ENCODE measurements around the gene ADAM10. TPM values are rescaled to one million over a fixed set of nuclear protein-coding genes. Genes with fewer than 3 reads are reported as not detected.
"Not testable (repeated sequence)": the region's sequence is repeated elsewhere in the genome, so short reads cannot be mapped to it uniquely, and the experiment has no call there.

ADAM10 gene
- polyA plus RNA-seq, 4 donors, result 141 to 284 (median 240) TPM

- no peak for DNase-seq (ENCODE audit: low read depth in 4 of 4, low spot score in 3 of 4)
These were observed 70.8 kb downstream of the ADAM10 start for GRCh38 chr15:58678683-58679082.

- no peak for DNase-seq (ENCODE audit: low read depth in 4 of 4, low spot score in 3 of 4)
These were observed 72.1 kb downstream of the ADAM10 start for GRCh38 chr15:58677426-58677825.

GRCh38 chr15:58676766-58677165, 72.7 kb downstream of the ADAM10 start:
- no peak for DNase-seq (ENCODE audit: low read depth in 4 of 4, low spot score in 3 of 4)

- no peak for DNase-seq (ENCODE audit: low read depth in 4 of 4, low spot score in 3 of 4)
These were observed 78.3 kb downstream of the ADAM10 start for GRCh38 chr15:58671186-58671585.

- DNase-seq (ENCODE audit: low read depth in 4 of 4, low spot score in 3 of 4), result no peak
These were observed 80.4 kb downstream of the ADAM10 start for GRCh38 chr15:58669108-58669507.

GRCh38 chr15:58666957-58667356, 82.5 kb downstream of the ADAM10 start:
- DNase-seq (ENCODE audit: low read depth in 4 of 4, low spot score in 3 of 4), result no peak

- DNase-seq (ENCODE audit: low read depth in 4 of 4, low spot score in 3 of 4), result no peak
These were observed 83.8 kb downstream of the ADAM10 start for GRCh38 chr15:58665672-58666071.

- DNase-seq (ENCODE audit: low read depth in 4 of 4, low spot score in 3 of 4), result no peak
These were observed 99.4 kb downstream of the ADAM10 start for GRCh38 chr15:58650102-58650501.

GRCh38 chr15:58649175-58649574, 100.3 kb downstream of the ADAM10 start:
- no peak for DNase-seq (ENCODE audit: low read depth in 4 of 4, low spot score in 3 of 4)

GRCh38 chr15:58643996-58644395, 105.5 kb downstream of the ADAM10 start:
- no peak for DNase-seq (ENCODE audit: low read depth in 4 of 4, low spot score in 3 of 4)

GRCh38 chr15:58641660-58642059, 107.8 kb downstream of the ADAM10 start:
- no peak for DNase-seq (ENCODE audit: low read depth in 4 of 4, low spot score in 3 of 4)

- DNase-seq (ENCODE audit: low read depth in 4 of 4, low spot score in 3 of 4), result no peak
These were observed 109.5 kb downstream of the ADAM10 start for GRCh38 chr15:58639992-58640391.

- DNase-seq (ENCODE audit: low read depth in 4 of 4, low spot score in 3 of 4), result no peak
These were observed 110.3 kb downstream of the ADAM10 start for GRCh38 chr15:58639002-58639756.

- no peak for DNase-seq (ENCODE audit: low read depth in 4 of 4, low spot score in 3 of 4)
These were observed 116.7 kb downstream of the ADAM10 start for GRCh38 chr15:58632789-58633188.

- no peak for DNase-seq (ENCODE audit: low read depth in 4 of 4, low spot score in 3 of 4)
These were observed 118.2 kb downstream of the ADAM10 start for GRCh38 chr15:58631319-58631718.

- no peak for DNase-seq (ENCODE audit: low read depth in 4 of 4, low spot score in 3 of 4)
These were observed 119.9 kb downstream of the ADAM10 start for GRCh38 chr15:58629625-58630024.

- DNase-seq (ENCODE audit: low read depth in 4 of 4, low spot score in 3 of 4), result no peak
These were observed 121.1 kb downstream of the ADAM10 start for GRCh38 chr15:58628206-58628947.

- DNase-seq (ENCODE audit: low read depth in 4 of 4, low spot score in 3 of 4), result no peak
These were observed 121.8 kb downstream of the ADAM10 start for GRCh38 chr15:58627701-58628100.

- DNase-seq (ENCODE audit: low read depth in 4 of 4, low spot score in 3 of 4), result no peak
These were observed 122.5 kb downstream of the ADAM10 start for GRCh38 chr15:58627046-58627445.

GRCh38 chr15:58626378-58626777, 123.1 kb downstream of the ADAM10 start:
- DNase-seq (ENCODE audit: low read depth in 4 of 4, low spot score in 3 of 4), result no peak

- no peak for DNase-seq (ENCODE audit: low read depth in 4 of 4, low spot score in 3 of 4)
These were observed 126.6 kb downstream of the ADAM10 start for GRCh38 chr15:58622877-58623276.

GRCh38 chr15:58620268-58620667, 129.2 kb downstream of the ADAM10 start:
- DNase-seq (ENCODE audit: low read depth in 4 of 4, low spot score in 3 of 4), result not testable (repeated sequence)
